K562 (cell line): ENCODE data around the gene MRPL28. TPM values are rescaled to one million over a fixed set of nuclear protein-coding genes. Genes with fewer than 3 reads are reported as not detected.

ENCODE experiments used
- ADNP ChIP-seq: fragments of 200-800 bp; sonication (Bioruptor generic); IDR thresholded peaks from 2 replicates; pipeline ENCODE4 v1.6.1; 2016; ENCODE audit warnings: missing genetic modification characterization, missing compliant biosample characterization
- ATF7 ChIP-seq: fragments of 450-650 bp; IDR thresholded peaks from 2 replicates; pipeline ENCODE4 v1.7.1; 2014; ENCODE audit warnings: mild to moderate bottlenecking, moderate library complexity
- CC2D1A ChIP-seq: fragments of 450-650 bp; IDR thresholded peaks from 2 replicates; pipeline ENCODE4 v1.6.1; 2017; ENCODE audit warnings: mild to moderate bottlenecking
- CHD4 ChIP-seq: fragments of 200-600 bp; sonication (generic); IDR thresholded peaks from 3 replicates; pipeline ENCODE4 v1.6.1; 2012; ENCODE audit warnings: low read depth, mild to moderate bottlenecking, mixed read lengths, low read length, inconsistent platforms; ENCODE audit not compliant: insufficient read depth, insufficient replicate concordance, poor library complexity, severe bottlenecking
- CXXC5 ChIP-seq: fragments of 250-450 bp; sonication (Bioruptor Pico); IDR thresholded peaks from 2 replicates; pipeline ENCODE4 v1.8.0; 2022; ENCODE audit warnings: inconsistent platforms, mild to moderate bottlenecking, moderate library complexity
- HDAC2 ChIP-seq: fragments of 450-650 bp; IDR thresholded peaks from 2 replicates; pipeline ENCODE4 v1.6.1; 2016; ENCODE audit warnings: mild to moderate bottlenecking
- HDAC3 ChIP-seq: fragments of 450-650 bp; IDR thresholded peaks from 2 replicates; pipeline ENCODE4 v1.6.1; 2018; ENCODE audit warnings: borderline replicate concordance, mild to moderate bottlenecking, moderate library complexity; ENCODE audit not compliant: partially characterized antibody
- KDM4B ChIP-seq, 2 experiments: fragments of 450-650 bp in 1 of 2; sonication (generic) in 1 of 2; IDR thresholded peaks; 2 replicates each; pipeline ENCODE4 v1.6.1; 2016 to 2017; ENCODE audit warnings: borderline replicate concordance in 2 of 2, antibody characterized with exemption in 1 of 2, low read depth in 1 of 2, mild to moderate bottlenecking in 1 of 2
- MAFG ChIP-seq: fragments of 450-650 bp; conservative IDR thresholded peaks from 2 replicates; pipeline ENCODE4 v1.6.1; 2016; ENCODE audit warnings: missing genetic modification characterization, missing compliant biosample characterization
- NFIC ChIP-seq: fragments of 450-650 bp; IDR thresholded peaks from 2 replicates; pipeline ENCODE4 v1.6.1; 2017; ENCODE audit warnings: mild to moderate bottlenecking, inconsistent platforms
- RCOR1 ChIP-seq, 2 experiments: IDR thresholded peaks; 2 replicates each; pipeline ENCODE4 v1.6.1; 2012; ENCODE audit warnings: low read depth in 2 of 2, low read length in 2 of 2, borderline replicate concordance in 1 of 2, improper control_type of control experiment in 1 of 2
- REST ChIP-seq, 2 experiments: fragments of 450-650 bp; formaldehyde crosslinking in 1 of 2; IDR thresholded peaks; 2 replicates each; pipeline versions ENCODE4 v1.4.0 to v1.6.1; 2014 to 2020; ENCODE audit warnings: mild to moderate bottlenecking in 2 of 2, borderline replicate concordance in 1 of 2, low read depth in 1 of 2
- SMARCA5 ChIP-seq: fragments of 450-650 bp; IDR thresholded peaks from 2 replicates; pipeline ENCODE4 v1.6.1; 2016
- SP1 ChIP-seq: sonication (generic); formaldehyde crosslinking; IDR thresholded peaks from 2 replicates; pipeline ENCODE4 v1.8.1; 2022; ENCODE audit warnings: mild to moderate bottlenecking, missing genetic modification reagents
- XRCC5 ChIP-seq: fragments of 200-400 bp; formaldehyde crosslinking; IDR thresholded peaks from 2 replicates; pipeline ENCODE4 v1.6.1; 2017; ENCODE audit warnings: low read depth, mild to moderate bottlenecking, low read length
- ZBTB7A ChIP-seq: IDR thresholded peaks from 2 replicates; pipeline ENCODE4 v1.6.1; 2011; ENCODE audit warnings: low read depth, mild to moderate bottlenecking, low read length, moderate library complexity, borderline replicate concordance; ENCODE audit not compliant: control insufficient read depth
- ZKSCAN1 ChIP-seq: fragments of 150-350 bp; IDR thresholded peaks from 2 replicates; pipeline ENCODE4 v1.6.1; 2016; ENCODE audit warnings: low read depth, low read length
- ZNF274 ChIP-seq: IDR thresholded peaks from 2 replicates; pipeline ENCODE4 v1.6.1; 2011; ENCODE audit warnings: low read depth, mild to moderate bottlenecking, low read length, moderate library complexity, borderline replicate concordance
- polyA plus RNA-seq, 8 experiments: library from polyadenylated mRNA; depleted of rRNA in 4 of 8; stranded (reverse) in 5 of 8; unstranded in 3 of 8; fragments of >200 nt; fragmentation: Nextera tagmentation in 2 of 8; fragmentation: Illumina TruSeq in 1 of 8; extraction: Ambion mirVana in 2 of 8; extraction: Trizol in 1 of 8; gene quantifications; 2 replicates each; pipeline versions ENCODE4 v1.2.1 to v1.2.3, GENCODE V29; 2011 to 2014; ENCODE audit warnings: inconsistent platforms in 1 of 8, missing spikeins in 1 of 8
- total RNA-seq, 7 experiments: library from RNA; depleted of rRNA in 6 of 7; stranded (reverse); fragments of >200 nt in 6 of 7; fragmentation: Illumina TruSeq in 2 of 7; extraction: Trizol in 2 of 7; gene quantifications; 2 replicates each; pipeline versions ENCODE4 v1.2.1 to v1.2.3, GENCODE V29; 2011 to 2021; ENCODE audit warnings: low replicate concordance in 1 of 7
- TF ChIP-seq, protein P1 (sequence below), 2 experiments: fragments of 450-650 bp in 1 of 2; sonication (generic) in 1 of 2; formaldehyde crosslinking in 1 of 2; IDR thresholded peaks in 1 of 2; conservative IDR thresholded peaks in 1 of 2; 2 replicates each; pipeline versions ENCODE4 v1.6.1 to v1.8.1; 2016 to 2023; ENCODE audit warnings: mild to moderate bottlenecking in 2 of 2, moderate library complexity in 2 of 2, inconsistent platforms in 1 of 2, missing genetic modification reagents in 1 of 2

The MRPL28 gene
- total and polyA plus RNA-seq, 9 of the 15 experiments (the other 6 are each of a cell fraction or from before 2014, with no cell fraction given) = 2.5 to 323 (median 175) TPM

- TF ChIP-seq RCOR1 (IDR thresholded peaks at IDR 0.05; ENCODE audit: borderline replicate concordance in 1 of 2, low read depth in 2 of 2, low read length in 2 of 2) (peak in 1 of 2 experiments; percentile 90; a peak in 2 of 4 replicates), KDM4B (IDR thresholded peaks at IDR 0.05; ENCODE audit: borderline replicate concordance in 2 of 2, low read depth in 1 of 2) (0 out of 4 replicates have a peak, but pooled peaks of 1 of the 2 experiments have one; percentile 30), CC2D1A (peak; percentile 44; the same call in 1 of the 2 replicates), ATF7 (peak; percentile 56; the same call in 1 of the 2 replicates), CHD4 (peak; percentile 52), ZKSCAN1 (peak; percentile 68; the same call in 1 of the 2 replicates), HDAC2 (peak; percentile 90; the same call in 1 of the 2 replicates), NFIC (no peak; the same call in 1 of the 2 replicates), ZNF274 (no peak), MAFG (tag) (no peak), XRCC5 (peak; percentile 74; the same call in 1 of the 2 replicates), ZBTB7A (peak; percentile 62; the same call in 1 of the 2 replicates), SP1 (CRISPR knock-in tag) (peak; percentile 63; the same call in 1 of the 2 replicates), CXXC5 (no peak), SMARCA5 (peak; percentile 91), REST (IDR thresholded peaks at IDR 0.05; ENCODE audit: borderline replicate concordance) (peak; percentile 66; the same call in 1 of the 2 replicates), REST (CRISPR knock-in tag; IDR thresholded peaks at IDR 0.05; ENCODE audit: low read depth) (no peak), HDAC3 (no peak), ADNP (tag) (peak; percentile 80)
- TF ChIP-seq, protein P1, sequence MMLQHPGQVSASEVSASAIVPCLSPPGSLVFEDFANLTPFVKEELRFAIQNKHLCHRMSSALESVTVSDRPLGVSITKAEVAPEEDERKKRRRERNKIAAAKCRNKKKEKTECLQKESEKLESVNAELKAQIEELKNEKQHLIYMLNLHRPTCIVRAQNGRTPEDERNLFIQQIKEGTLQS (IDR thresholded peaks at IDR 0.05) = peak; percentile 71
- TF ChIP-seq, protein P1 (CRISPR knock-in tag; conservative IDR thresholded peaks at IDR 0.05) = no peak
Measured at GRCh38 chr16:391885-392335, 21.6 kb upstream of the MRPL28 start (continued).
